K562 (cell line): ENCODE measurements around the gene PPP6R3. TPM values are rescaled to one million over a fixed set of nuclear protein-coding genes. Genes with fewer than 3 reads are reported as not detected.
A peak's percentile ranks its signal among the peaks of the same experiment; 100 is the strongest.

Source experiments
- ATAC-seq: fragments of 200-7000 bp; cut with Tn5 transposase; 3 replicates; pipeline ENCODE4 v1.9.1; 2020; ENCODE audit warnings: moderate library complexity
- BruUV-seq: library from RNA; stranded (reverse); fragments of 400-500 nt; replicated peaks from 2 replicates; lab custom pipeline; 2021; lab: Mats Ljungman, UMichigan
- CTCF ChIA-PET: fragments of 300-600 bp; formaldehyde crosslinking; extraction: SDS; loops from one replicate; lab custom pipeline; 2021; ENCODE audit warnings: low intra/inter-chr PET ratio; lab: Yijun Ruan, JAX
- POLR2A ChIA-PET: fragments of 300-600, 350-650 bp; sonication (Branson Sonifier 250); formaldehyde crosslinking; extraction: SDS; loops from one replicate; lab custom pipeline; 2021; ENCODE audit warnings: antibody characterized with exemption, inconsistent platforms; lab: Yijun Ruan, JAX
- DNase-seq, 4 experiments: peaks; one replicate each; pipeline versions ENCODE4 v3.0.0 to v3.0.0-alpha.2; 2011 to 2018; ENCODE audit warnings: low spot score in 3 of 4, mixed read lengths in 3 of 4; ENCODE audit errors: extremely low read depth in 1 of 4
- FAIRE-seq: peaks from 2 replicates; lab custom pipeline; 2011; peaks lifted over from hg19 to GRCh38; lab: Jason Lieb, UNC
- H2AFZ ChIP-seq: 2 replicates; pipeline ENCODE4 v1.6.0; 2011; ENCODE audit warnings: low read depth, low read length, control low read depth, inconsistent platforms
- H3K27ac ChIP-seq: fragments of 200-600 bp; 3 replicates; pipeline ENCODE4 v1.8.0; 2011; ENCODE audit warnings: low read depth, mild to moderate bottlenecking, control low read depth, inconsistent platforms, low read length, moderate library complexity, mixed read lengths; ENCODE audit errors: extremely low read depth
- H3K27me3 ChIP-seq, 2 experiments: fragments of 300-600 bp in 1 of 2; 2 replicates in 1 of 2; 3 replicates in 1 of 2; pipeline versions ENCODE4 v1.6.0 to v1.8.0; 2011; ENCODE audit warnings: inconsistent platforms in 2 of 2, low read length in 2 of 2, mild to moderate bottlenecking in 1 of 2, mixed read lengths in 1 of 2, moderate library complexity in 1 of 2; ENCODE audit not compliant: control insufficient read depth in 2 of 2, insufficient read depth in 2 of 2
- H3K36me3 ChIP-seq: fragments of 300-600 bp; 3 replicates; pipeline ENCODE4 v1.8.0; 2011; ENCODE audit warnings: mild to moderate bottlenecking, low read length, inconsistent platforms; ENCODE audit not compliant: control insufficient read depth, insufficient read depth
- H3K4me1 ChIP-seq, 2 experiments: fragments of 200-600 bp in 1 of 2; replicated peaks in 1 of 2; 2 replicates in 1 of 2; 3 replicates in 1 of 2; pipeline versions ENCODE4 v1.5.1 to v1.8.0; 2011; ENCODE audit warnings: inconsistent platforms in 2 of 2, low read length in 2 of 2, mild to moderate bottlenecking in 1 of 2, mixed read lengths in 1 of 2, moderate library complexity in 1 of 2; ENCODE audit not compliant: control insufficient read depth in 2 of 2, insufficient read depth in 2 of 2
- H3K4me2 ChIP-seq: 2 replicates; pipeline ENCODE4 v1.6.1; 2011; ENCODE audit warnings: low read length, control low read depth, inconsistent platforms, mixed read lengths; ENCODE audit not compliant: insufficient read depth
- H3K4me3 ChIP-seq: fragments of 200-600 bp; sonication (generic), shearing (Covaris generic); 2 replicates; pipeline ENCODE4 v1.5.1; 2016; ENCODE audit warnings: control low read depth, inconsistent platforms
- H3K79me2 ChIP-seq: fragments of 200-600 bp; 3 replicates; pipeline ENCODE4 v1.8.0; 2011; ENCODE audit warnings: low read length, inconsistent platforms; ENCODE audit not compliant: control insufficient read depth, insufficient read depth
- H3K9ac ChIP-seq, 2 experiments: 2 replicates each; pipeline versions ENCODE4 v1.6.0 to v1.6.1; 2011; ENCODE audit warnings: low read depth in 2 of 2, low read length in 2 of 2, control low read depth in 1 of 2, inconsistent platforms in 1 of 2, mild to moderate bottlenecking in 1 of 2, mixed read lengths in 1 of 2; ENCODE audit not compliant: insufficient read depth in 1 of 2
- H3K9me1 ChIP-seq: one replicate; pipeline ENCODE4 v1.6.0; 2011; ENCODE audit warnings: inconsistent platforms, mild to moderate bottlenecking, low read length, moderate library complexity; ENCODE audit not compliant: control insufficient read depth, insufficient read depth
- H3K9me3 ChIP-seq: replicated peaks from 2 replicates; pipeline ENCODE4 v1.5.1; 2011; ENCODE audit warnings: low read depth, low read length, inconsistent platforms; ENCODE audit not compliant: control insufficient read depth, insufficient read depth
- H4K20me1 ChIP-seq: replicated peaks from 2 replicates; pipeline ENCODE4 v1.6.1; 2011; ENCODE audit warnings: low read length, inconsistent platforms, mixed read lengths; ENCODE audit not compliant: control insufficient read depth, insufficient read depth
- ILK ChIP-seq: fragments of 450-650 bp; IDR thresholded peaks from 2 replicates; pipeline ENCODE4 v1.6.1; 2016; ENCODE audit warnings: missing genetic modification characterization, low read depth, mild to moderate bottlenecking, missing compliant biosample characterization, moderate library complexity, borderline replicate concordance
- KLF16 ChIP-seq: IDR thresholded peaks from 2 replicates; pipeline ENCODE4 v1.6.1; 2016; ENCODE audit warnings: antibody characterized with exemption
- MYNN ChIP-seq, 2 experiments: sonication (generic); formaldehyde crosslinking in 1 of 2; IDR thresholded peaks; 2 replicates each; pipeline versions ENCODE4 v1.5.0 to v1.6.1; 2016 to 2020; ENCODE audit warnings: antibody characterized with exemption in 1 of 2, missing genetic modification reagents in 1 of 2
- NFE2L1 ChIP-seq: fragments of 450-650 bp; IDR thresholded peaks from 2 replicates; pipeline ENCODE4 v1.6.1; 2016; ENCODE audit warnings: missing genetic modification characterization, low read depth, mild to moderate bottlenecking, missing compliant biosample characterization, moderate library complexity, borderline replicate concordance
- NR0B1 ChIP-seq: fragments of 450-650 bp; IDR thresholded peaks from one replicate; pipeline ENCODE4 v1.6.1; 2018; ENCODE audit warnings: mild to moderate bottlenecking, moderate library complexity; ENCODE audit not compliant: partially characterized antibody
- POLR2G ChIP-seq: fragments of 200-400 bp; formaldehyde crosslinking; IDR thresholded peaks from 2 replicates; pipeline ENCODE4 v1.6.1; 2017; ENCODE audit warnings: low read depth, mild to moderate bottlenecking, antibody characterized with exemption, low read length, moderate library complexity
- POLR3G ChIP-seq: IDR thresholded peaks from 2 replicates; pipeline ENCODE4 v1.6.1; 2011; ENCODE audit not compliant: insufficient read length, insufficient replicate concordance; ENCODE audit errors: extremely low read depth
- RBFOX2 ChIP-seq: fragments of 200-400 bp; formaldehyde crosslinking; IDR thresholded peaks from 2 replicates; pipeline ENCODE4 v1.6.1; 2017; ENCODE audit warnings: low read depth, mild to moderate bottlenecking, low read length, moderate library complexity
- WGBS: fragments of 100-300 bp; shearing (Covaris generic); methylation state at CpG from one replicate; pipeline ENCODE4 v1.1.6; 2016; ENCODE audit warnings: low coverage, mixed read lengths; ENCODE audit not compliant: insufficient coverage; ENCODE audit errors: missing lambda C conversion rate; 5-methylcytosine and 5-hydroxymethylcytosine counted together
- in situ Hi-C: fragments of 300-500 bp; cut with MboI; formaldehyde crosslinking; loops from 4 replicates; pipeline ENCODE4 v1.15.0; 2018; ENCODE audit warnings: inconsistent platforms, mixed read lengths
- intact Hi-C: fragments of 100-400 bp; cut with micrococcal nuclease; formaldehyde crosslinking; loops from 2 replicates; pipeline ENCODE4 v1.14.2; 2022
- polyA plus RNA-seq, 8 experiments: library from polyadenylated mRNA; depleted of rRNA in 4 of 8; stranded (reverse) in 5 of 8; unstranded in 3 of 8; fragments of >200 nt; fragmentation: Nextera tagmentation in 2 of 8; fragmentation: Illumina TruSeq in 1 of 8; extraction: Ambion mirVana in 2 of 8; extraction: Trizol in 1 of 8; gene quantifications; 2 replicates each; pipeline versions ENCODE4 v1.2.1 to v1.2.3, GENCODE V29; 2011 to 2014; ENCODE audit warnings: inconsistent platforms in 1 of 8, missing spikeins in 1 of 8
- total RNA-seq, 7 experiments: library from RNA; depleted of rRNA in 6 of 7; stranded (reverse); fragments of >200 nt in 6 of 7; fragmentation: Illumina TruSeq in 2 of 7; extraction: Trizol in 2 of 7; gene quantifications; 2 replicates each; pipeline versions ENCODE4 v1.2.1 to v1.2.3, GENCODE V29; 2011 to 2021; ENCODE audit warnings: low replicate concordance in 1 of 7
- TF ChIP-seq, protein P1 (sequence below): sonication (generic); formaldehyde crosslinking; IDR thresholded peaks from 2 replicates; pipeline ENCODE4 v1.8.0; 2023; ENCODE audit warnings: missing genetic modification reagents, mild to moderate bottlenecking, borderline replicate concordance

The PPP6R3 gene
- total and polyA plus RNA-seq, 9 of the 15 experiments (the other 6 are each of a cell fraction or from before 2014, with no cell fraction given), result 20.3 to 117 (median 80.6) TPM

GRCh38 chr11:68449951-68450350 is 10.6 kb upstream of the PPP6R3 start:
- ChIA-PET POLR2A (no interaction called here), CTCF (no interaction called here)
- TF ChIP-seq ILK (tag) (no peak), MYNN (IDR thresholded peaks at IDR 0.05) (0 out of 2 replicates have a peak, but pooled peaks have one; percentile 29), MYNN (CRISPR knock-in tag; IDR thresholded peaks at IDR 0.05) (no peak), NFE2L1 (tag) (no peak), RBFOX2 (no peak), POLR2G (peak; percentile 37; the same call in 1 of the 2 replicates), NR0B1 (no peak), KLF16 (no peak), POLR3G (no peak)
- TF ChIP-seq, protein P1, sequence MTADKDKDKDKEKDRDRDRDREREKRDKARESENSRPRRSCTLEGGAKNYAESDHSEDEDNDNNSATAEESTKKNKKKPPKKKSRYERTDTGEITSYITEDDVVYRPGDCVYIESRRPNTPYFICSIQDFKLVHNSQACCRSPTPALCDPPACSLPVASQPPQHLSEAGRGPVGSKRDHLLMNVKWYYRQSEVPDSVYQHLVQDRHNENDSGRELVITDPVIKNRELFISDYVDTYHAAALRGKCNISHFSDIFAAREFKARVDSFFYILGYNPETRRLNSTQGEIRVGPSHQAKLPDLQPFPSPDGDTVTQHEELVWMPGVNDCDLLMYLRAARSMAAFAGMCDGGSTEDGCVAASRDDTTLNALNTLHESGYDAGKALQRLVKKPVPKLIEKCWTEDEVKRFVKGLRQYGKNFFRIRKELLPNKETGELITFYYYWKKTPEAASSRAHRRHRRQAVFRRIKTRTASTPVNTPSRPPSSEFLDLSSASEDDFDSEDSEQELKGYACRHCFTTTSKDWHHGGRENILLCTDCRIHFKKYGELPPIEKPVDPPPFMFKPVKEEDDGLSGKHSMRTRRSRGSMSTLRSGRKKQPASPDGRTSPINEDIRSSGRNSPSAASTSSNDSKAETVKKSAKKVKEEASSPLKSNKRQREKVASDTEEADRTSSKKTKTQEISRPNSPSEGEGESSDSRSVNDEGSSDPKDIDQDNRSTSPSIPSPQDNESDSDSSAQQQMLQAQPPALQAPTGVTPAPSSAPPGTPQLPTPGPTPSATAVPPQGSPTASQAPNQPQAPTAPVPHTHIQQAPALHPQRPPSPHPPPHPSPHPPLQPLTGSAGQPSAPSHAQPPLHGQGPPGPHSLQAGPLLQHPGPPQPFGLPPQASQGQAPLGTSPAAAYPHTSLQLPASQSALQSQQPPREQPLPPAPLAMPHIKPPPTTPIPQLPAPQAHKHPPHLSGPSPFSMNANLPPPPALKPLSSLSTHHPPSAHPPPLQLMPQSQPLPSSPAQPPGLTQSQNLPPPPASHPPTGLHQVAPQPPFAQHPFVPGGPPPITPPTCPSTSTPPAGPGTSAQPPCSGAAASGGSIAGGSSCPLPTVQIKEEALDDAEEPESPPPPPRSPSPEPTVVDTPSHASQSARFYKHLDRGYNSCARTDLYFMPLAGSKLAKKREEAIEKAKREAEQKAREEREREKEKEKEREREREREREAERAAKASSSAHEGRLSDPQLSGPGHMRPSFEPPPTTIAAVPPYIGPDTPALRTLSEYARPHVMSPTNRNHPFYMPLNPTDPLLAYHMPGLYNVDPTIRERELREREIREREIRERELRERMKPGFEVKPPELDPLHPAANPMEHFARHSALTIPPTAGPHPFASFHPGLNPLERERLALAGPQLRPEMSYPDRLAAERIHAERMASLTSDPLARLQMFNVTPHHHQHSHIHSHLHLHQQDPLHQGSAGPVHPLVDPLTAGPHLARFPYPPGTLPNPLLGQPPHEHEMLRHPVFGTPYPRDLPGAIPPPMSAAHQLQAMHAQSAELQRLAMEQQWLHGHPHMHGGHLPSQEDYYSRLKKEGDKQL (CRISPR knock-in tag), result no peak
- Histone ChIP-seq H3K9me1 (peaks cover 3% of the 10 kb centered on the region), H3K9me3 (no peaks in the 10 kb centered on the region), H2AFZ (no peak overlapping the region), H3K79me2 (no peaks in the 10 kb centered on the region), H3K4me3 (no peak overlapping the region), H4K20me1 (no peaks in the 10 kb centered on the region; the same call in 1 of the 2 replicates), H3K4me2 (no peak overlapping the region), H3K36me3 (peaks cover 22% of the 10 kb centered on the region; the same call in 2 of the 3 replicates), H3K27me3 (no peaks in the 10 kb centered on the region), H3K4me1 (peaks cover 0 to 24% of the 10 kb centered on the region in 2 experiments; a peak in 2 of 5 replicates), H3K27ac (no peak overlapping the region), H3K9ac (peak overlapping the region in 1 of 2 experiments; percentile 52; a peak in 1 of 4 replicates)
- FAIRE-seq (no peak), ATAC-seq (no peak), DNase-seq (no peak)
- intact Hi-C loops, result loop anchor here (5.0 kb wide), 3 partner anchors 153 to 238 kb away; partner anchors contain the start of gene KMT5B
- 71% methylated on average over 11 of the region's 11 CpGs for WGBS
- in situ Hi-C loops, result loop anchor here (10.0 kb wide), 1 partner anchor 195 kb away; no protein-coding TSS in a partner anchor
- no TSS peak for BruUV-seq
